ENCODE data around the gene PAX5. TPM values are rescaled to one million over a fixed set of nuclear protein-coding genes. Genes with fewer than 3 reads are reported as not detected.

Gene PAX5
- polyA plus RNA-seq, 1 of the 3 experiments (the other 2 are of a cell fraction) = 0.05 TPM

DNA sequence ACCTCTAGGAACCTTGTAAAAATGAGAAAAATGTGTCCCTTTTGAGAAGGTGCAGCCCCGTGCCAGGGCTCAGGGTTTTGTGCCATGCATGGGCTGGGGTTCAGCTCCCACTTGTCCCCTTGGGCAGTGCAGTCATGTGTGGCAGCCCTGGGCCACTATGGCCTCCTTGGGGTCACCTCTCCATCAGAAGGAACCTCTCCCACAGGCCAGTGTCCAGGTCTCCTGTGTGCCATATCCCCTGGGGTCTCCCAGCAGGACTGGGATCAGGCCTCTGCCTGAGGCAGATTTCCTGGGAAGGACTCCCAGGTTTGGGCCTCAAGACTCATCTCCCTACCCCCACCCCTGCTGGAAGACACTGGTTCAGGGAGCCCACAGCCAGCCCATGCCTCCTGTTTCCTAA, 189.1 kb downstream of the PAX5 start:
- Histone ChIP-seq H3K9me2 (no peaks in the 10 kb centered on the region), H3K4me2 (no peak overlapping the region), H2AFZ (ENCODE audit: low read depth) (no peak overlapping the region), H3K4me1 (ENCODE audit: control insufficient read depth in 1 of 2, insufficient read depth in 2 of 2, low read depth in 1 of 2, low read length in 1 of 2) (peaks cover 0 to 3% of the 10 kb centered on the region in 2 experiments; a peak in 1 of 4 replicates), H3K9ac (no peak overlapping the region), H3K4me3 (ENCODE audit: low read depth in 2 of 2, low read length in 1 of 2) (no peak overlapping the region), H3K36me3 (replicated peaks in 1 of 2; ENCODE audit: control insufficient read depth in 1 of 2, insufficient read depth in 2 of 2, low read length in 1 of 2) (no peaks in the 10 kb centered on the region), H3F3A (replicated peaks; ENCODE audit: insufficient read depth) (no peaks in the 10 kb centered on the region), H3K27me3 (ENCODE audit: insufficient read depth) (no peaks in the 10 kb centered on the region; the same call in 1 of the 2 replicates), H4K20me1 (ENCODE audit: insufficient read depth) (no peaks in the 10 kb centered on the region), H3K27ac (ENCODE audit: low read depth in 2 of 2, low read length in 1 of 2) (no peak overlapping the region), H3K79me2 (ENCODE audit: insufficient read depth) (no peaks in the 10 kb centered on the region), H3K9me3 (no peaks in the 10 kb centered on the region)
- POLR2A ChIA-PET = no interaction called here
- no peak for DNase-seq
- CTCF ChIA-PET = no interaction called here
- TF ChIP-seq EP300 (IDR thresholded peaks at IDR 0.05; ENCODE audit: borderline replicate concordance in 1 of 2, low read depth in 1 of 2, low read length in 1 of 2) = no peak
- TF ChIP-seq, protein P1, sequence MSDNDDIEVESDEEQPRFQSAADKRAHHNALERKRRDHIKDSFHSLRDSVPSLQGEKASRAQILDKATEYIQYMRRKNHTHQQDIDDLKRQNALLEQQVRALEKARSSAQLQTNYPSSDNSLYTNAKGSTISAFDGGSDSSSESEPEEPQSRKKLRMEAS (IDR thresholded peaks at IDR 0.05; ENCODE audit: low read depth) = no peak
- no peak for TF ChIP-seq CHD2 (IDR thresholded peaks at IDR 0.05; ENCODE audit: low read length, partially characterized antibody)
- no peak for TF ChIP-seq NRF1 (IDR thresholded peaks at IDR 0.05; ENCODE audit: low read depth, low read length)
- TF ChIP-seq RCOR1 (IDR thresholded peaks at IDR 0.05; ENCODE audit: low read length) = no peak
- TF ChIP-seq, protein P2, sequence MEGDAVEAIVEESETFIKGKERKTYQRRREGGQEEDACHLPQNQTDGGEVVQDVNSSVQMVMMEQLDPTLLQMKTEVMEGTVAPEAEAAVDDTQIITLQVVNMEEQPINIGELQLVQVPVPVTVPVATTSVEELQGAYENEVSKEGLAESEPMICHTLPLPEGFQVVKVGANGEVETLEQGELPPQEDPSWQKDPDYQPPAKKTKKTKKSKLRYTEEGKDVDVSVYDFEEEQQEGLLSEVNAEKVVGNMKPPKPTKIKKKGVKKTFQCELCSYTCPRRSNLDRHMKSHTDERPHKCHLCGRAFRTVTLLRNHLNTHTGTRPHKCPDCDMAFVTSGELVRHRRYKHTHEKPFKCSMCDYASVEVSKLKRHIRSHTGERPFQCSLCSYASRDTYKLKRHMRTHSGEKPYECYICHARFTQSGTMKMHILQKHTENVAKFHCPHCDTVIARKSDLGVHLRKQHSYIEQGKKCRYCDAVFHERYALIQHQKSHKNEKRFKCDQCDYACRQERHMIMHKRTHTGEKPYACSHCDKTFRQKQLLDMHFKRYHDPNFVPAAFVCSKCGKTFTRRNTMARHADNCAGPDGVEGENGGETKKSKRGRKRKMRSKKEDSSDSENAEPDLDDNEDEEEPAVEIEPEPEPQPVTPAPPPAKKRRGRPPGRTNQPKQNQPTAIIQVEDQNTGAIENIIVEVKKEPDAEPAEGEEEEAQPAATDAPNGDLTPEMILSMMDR (IDR thresholded peaks at IDR 0.05) = no peak
- TF ChIP-seq EZH2phosphoT487 (IDR thresholded peaks at IDR 0.05; ENCODE audit: borderline replicate concordance, low read depth) = no peak
- TF ChIP-seq GATA2 (CRISPR knock-in tag; IDR thresholded peaks at IDR 0.05) = no peak
- TF ChIP-seq RFX5 (IDR thresholded peaks at IDR 0.05; ENCODE audit: low read length) = no peak
- no peak for TF ChIP-seq SIN3A (IDR thresholded peaks at IDR 0.05; ENCODE audit: borderline replicate concordance, low read depth, low read length)
- TF ChIP-seq, protein P3, sequence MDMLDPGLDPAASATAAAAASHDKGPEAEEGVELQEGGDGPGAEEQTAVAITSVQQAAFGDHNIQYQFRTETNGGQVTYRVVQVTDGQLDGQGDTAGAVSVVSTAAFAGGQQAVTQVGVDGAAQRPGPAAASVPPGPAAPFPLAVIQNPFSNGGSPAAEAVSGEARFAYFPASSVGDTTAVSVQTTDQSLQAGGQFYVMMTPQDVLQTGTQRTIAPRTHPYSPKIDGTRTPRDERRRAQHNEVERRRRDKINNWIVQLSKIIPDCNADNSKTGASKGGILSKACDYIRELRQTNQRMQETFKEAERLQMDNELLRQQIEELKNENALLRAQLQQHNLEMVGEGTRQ (IDR thresholded peaks at IDR 0.05; ENCODE audit: borderline replicate concordance, low read depth, low read length) = no peak
- no peak for TF ChIP-seq MXI1 (IDR thresholded peaks at IDR 0.05; ENCODE audit: low read depth, low read length)
- no peak for TF ChIP-seq TCF12 (IDR thresholded peaks at IDR 0.05)
- TF ChIP-seq, protein P4, sequence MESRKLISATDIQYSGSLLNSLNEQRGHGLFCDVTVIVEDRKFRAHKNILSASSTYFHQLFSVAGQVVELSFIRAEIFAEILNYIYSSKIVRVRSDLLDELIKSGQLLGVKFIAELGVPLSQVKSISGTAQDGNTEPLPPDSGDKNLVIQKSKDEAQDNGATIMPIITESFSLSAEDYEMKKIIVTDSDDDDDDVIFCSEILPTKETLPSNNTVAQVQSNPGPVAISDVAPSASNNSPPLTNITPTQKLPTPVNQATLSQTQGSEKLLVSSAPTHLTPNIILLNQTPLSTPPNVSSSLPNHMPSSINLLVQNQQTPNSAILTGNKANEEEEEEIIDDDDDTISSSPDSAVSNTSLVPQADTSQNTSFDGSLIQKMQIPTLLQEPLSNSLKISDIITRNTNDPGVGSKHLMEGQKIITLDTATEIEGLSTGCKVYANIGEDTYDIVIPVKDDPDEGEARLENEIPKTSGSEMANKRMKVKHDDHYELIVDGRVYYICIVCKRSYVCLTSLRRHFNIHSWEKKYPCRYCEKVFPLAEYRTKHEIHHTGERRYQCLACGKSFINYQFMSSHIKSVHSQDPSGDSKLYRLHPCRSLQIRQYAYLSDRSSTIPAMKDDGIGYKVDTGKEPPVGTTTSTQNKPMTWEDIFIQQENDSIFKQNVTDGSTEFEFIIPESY (IDR thresholded peaks at IDR 0.05; ENCODE audit: borderline replicate concordance, low read depth) = no peak
- TF ChIP-seq FOXM1 (IDR thresholded peaks at IDR 0.05; ENCODE audit: low read depth) = no peak
- TF ChIP-seq JUND (IDR thresholded peaks at IDR 0.05) = no peak
- no peak for TF ChIP-seq NFIC (IDR thresholded peaks at IDR 0.05; ENCODE audit: borderline replicate concordance)
- no peak for TF ChIP-seq ELF1 (IDR thresholded peaks at IDR 0.05)
- WGBS (ENCODE audit: low lambda C conversion rate) = 20% methylated on average over 1 of the region's 1 CpG
